DMS 273 (cell line): ENCODE results near the gene STK11.
A peak's percentile ranks its signal among the peaks of the same experiment; 100 is the strongest.

Source experiments
- DNase-seq: peaks from one replicate; lab custom pipeline; 2025; ENCODE audit not compliant: unreplicated experiment; lab: John Stamatoyannopoulos, UW

Gene STK11

DNA sequence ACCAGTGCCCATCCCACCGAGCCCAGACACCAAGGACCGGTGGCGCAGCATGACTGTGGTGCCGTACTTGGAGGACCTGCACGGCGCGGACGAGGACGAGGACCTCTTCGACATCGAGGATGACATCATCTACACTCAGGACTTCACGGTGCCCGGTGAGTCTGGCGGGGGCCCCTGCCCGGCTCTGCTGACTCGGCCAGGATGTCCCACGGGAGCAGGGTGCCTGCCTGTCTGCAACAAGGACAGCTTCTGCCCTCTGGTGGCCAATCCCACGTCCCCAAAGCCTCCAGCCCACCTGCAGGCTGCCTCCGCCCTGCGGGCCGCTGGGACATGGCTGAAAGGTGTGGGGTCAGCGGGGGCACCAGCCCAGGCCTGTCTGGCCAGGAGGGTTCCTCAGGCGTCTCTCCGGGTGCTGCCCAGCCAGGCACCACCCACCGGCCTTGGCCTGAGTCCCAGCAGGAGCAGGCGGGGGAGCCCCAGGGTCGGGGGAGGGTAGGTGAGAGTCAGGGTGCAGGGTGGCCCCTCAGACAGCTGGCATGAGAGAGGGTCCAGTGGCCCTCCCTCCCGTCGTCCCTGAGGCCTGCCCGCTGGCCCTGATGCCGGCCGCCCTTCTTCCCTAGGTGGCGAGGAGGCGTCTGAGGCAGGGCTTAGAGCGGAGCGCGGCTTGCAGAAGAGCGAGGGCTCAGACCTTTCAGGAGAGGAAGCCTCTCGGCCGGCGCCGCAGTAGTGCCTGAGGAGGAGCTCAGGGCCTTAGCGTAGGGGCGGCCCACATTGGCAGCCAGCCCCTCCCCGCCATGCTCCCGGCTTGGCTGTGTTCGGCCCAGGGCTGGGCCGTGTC is 17.7 kb downstream of the STK11 start:
- DNase-seq = peak; percentile 63

DNA sequence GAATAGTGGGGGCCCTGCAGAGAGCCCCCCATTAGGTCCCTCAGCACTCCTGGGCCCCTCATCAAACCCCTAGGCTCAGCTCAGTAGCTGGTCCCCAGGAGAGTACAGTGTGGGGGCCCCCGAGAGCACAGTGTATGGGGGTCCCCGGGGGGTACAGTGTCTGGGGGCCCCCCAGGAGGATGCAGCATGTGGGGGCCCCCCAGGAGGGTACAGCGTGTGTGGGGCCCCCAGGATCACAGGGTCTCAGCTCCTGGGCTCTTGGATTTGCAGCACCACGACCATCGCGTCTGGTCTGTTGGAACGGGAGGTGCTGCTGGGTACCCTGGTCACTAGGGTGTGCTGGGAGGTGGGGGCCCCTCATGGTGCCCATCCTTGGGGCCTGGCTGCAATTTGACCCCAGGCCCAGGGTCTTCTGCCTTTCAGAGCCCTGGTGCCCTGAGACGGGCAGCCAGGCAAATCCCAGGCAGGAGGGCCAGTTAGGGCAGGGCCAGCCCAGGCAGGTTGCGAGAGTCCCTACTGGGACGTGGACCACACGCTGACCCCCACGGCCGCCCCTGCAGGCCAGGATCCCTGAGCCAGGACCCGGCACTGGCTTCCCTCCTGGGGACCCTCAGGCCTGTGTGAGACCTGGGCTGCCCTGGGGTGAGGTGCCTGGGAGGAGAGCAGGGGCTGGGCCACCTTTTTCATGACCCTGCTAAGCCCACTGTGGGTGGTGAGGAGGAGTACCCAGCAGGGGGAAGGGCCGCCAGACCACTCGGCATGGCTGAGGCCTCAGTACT is 18.7 kb downstream of the STK11 start:
- no peak for DNase-seq

DNA sequence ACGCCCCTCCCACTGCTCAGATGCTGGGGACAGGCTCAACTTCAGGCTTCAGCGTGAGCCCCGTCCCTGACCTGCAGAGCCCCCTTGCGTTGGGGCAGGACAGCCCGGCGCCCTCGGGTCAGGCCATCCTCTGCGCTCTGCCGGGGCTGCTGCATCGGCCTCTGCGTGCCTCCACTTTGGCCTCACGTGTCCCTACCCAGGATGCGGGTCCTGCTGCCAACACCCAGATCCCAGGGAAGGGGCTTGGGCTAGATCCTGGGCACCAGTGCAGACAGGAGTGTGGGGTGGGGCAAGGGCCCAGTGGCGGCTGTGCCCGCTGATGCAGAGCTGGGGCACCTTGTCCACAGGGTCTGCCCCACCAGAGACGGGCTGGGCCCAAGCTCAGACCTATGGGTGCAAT is 19.3 kb downstream of the STK11 start:
- DNase-seq = no peak

DNA sequence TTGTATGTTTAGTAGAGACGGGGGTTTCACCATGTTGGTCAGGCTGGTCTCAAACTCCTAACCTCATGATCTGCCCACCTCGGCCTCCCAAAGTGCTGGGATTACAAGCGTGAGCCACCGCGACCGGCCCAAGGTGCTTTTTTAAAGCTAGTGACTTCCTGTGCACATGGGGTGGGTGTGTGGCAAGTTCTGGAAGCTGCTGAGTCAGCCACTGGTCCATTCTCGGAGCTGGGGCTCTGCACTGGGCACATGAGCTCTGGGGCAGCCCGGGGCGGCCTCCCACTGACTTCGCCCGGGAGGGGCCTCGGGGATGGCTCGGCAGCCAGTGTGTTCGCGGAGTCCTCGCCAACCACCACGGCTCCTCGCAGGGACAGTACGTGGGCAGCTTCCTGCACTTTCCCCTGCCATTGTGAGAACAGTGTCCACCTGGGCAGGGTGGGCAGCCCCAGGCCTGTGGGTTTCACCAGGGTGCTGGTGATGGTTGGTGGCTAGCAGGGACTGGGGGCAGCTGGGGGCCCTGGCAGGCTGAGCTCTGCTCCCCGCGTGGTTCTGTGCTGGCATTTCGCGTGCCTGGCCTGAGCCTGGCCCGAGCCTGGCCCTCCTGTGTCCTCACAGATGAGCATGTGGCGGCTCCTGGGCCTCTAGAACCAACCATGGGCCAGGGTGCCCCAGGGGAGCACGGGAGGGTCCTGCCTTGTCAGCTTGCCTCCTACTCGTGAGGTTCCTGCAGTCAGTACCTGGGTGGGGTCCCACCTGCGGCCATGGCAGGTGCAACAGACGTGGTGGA is 20.1 kb downstream of the STK11 start:
- no peak for DNase-seq

DNA sequence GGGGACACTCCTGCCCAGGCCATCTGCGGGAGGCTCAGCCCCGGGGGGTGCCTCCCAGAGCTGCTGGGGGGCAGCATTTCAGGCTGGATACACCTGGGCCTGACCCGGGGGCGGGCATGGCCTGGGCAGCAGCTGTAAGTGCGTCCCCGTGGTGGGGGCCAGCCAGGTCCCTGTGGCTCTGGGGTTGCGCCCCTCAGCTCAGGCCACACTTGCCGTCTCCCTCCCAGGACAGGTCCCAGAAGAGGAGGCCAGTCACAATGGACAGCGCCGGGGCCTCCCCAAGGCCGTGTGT is 20.6 kb downstream of the STK11 start:
- DNase-seq = no peak

DNA sequence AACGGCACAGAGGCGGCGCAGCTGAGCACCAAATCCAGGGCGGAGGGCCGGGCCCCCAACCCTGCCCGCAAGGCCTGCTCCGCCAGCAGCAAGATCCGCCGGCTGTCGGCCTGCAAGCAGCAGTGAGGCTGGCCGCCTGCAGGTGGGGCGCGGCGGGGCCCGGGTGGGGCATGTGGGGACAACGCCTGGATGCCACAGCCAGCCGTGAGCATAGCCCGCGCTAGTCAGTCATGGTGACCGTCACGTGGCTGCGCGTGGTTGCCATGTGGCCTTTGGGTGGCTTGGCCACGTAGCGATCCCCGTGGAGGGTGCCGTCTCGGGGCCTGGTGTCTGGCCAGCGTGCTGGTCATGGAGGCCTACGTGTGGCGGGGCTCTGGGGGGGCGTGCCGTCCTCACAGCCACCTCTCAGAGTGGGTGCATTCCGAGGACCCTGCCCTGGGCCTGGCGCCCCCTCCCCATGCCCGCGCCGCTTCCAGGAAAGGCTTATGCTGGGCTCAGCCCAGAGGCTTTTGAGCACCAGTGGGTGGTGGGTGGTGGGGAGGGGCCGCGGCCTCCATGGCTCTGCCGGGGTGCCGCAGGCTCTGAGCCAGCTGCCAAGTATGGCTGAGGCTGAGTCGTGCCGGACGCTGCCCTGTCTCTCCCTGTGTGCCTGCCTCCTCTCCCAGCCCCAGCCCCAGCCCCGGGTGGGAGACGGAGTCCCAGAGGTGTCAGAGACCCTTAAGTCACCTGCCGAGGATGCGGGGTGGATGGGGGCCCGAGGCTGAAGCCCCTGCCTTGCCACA is 21.1 kb downstream of the STK11 start:
- no peak for DNase-seq

DNA sequence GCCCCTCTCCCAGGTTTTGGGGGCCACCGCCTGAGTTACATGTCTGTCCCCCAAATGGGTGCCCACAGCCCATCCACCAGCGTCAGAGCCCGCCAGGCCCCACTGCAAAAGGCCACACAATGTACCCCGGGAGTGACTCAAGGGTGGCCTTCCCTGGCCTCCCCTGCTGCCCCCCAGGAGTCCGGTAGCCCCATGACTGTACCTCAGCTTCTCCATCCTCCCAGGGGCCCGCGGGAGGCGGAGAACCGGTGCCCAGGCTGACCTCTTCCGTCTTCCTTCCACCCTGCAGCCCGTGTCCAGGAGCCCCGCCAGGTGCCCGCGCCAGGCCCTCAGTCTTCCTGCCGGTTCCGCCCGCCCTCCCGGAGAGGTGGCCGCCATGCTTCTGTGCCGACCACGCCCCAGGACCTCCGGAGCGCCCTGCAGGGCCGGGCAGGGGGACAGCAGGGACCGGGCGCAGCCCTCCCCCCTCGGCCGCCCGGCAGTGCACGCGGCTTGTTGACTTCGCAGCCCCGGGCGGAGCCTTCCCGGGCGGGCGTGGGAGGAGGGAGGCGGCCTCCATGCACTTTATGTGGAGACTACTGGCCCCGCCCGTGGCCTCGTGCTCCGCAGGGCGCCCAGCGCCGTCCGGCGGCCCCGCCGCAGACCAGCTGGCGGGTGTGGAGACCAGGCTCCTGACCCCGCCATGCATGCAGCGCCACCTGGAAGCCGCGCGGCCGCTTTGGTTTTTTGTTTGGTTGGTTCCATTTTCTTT is 21.9 kb downstream of the STK11 start:
- DNase-seq = no peak

DNA sequence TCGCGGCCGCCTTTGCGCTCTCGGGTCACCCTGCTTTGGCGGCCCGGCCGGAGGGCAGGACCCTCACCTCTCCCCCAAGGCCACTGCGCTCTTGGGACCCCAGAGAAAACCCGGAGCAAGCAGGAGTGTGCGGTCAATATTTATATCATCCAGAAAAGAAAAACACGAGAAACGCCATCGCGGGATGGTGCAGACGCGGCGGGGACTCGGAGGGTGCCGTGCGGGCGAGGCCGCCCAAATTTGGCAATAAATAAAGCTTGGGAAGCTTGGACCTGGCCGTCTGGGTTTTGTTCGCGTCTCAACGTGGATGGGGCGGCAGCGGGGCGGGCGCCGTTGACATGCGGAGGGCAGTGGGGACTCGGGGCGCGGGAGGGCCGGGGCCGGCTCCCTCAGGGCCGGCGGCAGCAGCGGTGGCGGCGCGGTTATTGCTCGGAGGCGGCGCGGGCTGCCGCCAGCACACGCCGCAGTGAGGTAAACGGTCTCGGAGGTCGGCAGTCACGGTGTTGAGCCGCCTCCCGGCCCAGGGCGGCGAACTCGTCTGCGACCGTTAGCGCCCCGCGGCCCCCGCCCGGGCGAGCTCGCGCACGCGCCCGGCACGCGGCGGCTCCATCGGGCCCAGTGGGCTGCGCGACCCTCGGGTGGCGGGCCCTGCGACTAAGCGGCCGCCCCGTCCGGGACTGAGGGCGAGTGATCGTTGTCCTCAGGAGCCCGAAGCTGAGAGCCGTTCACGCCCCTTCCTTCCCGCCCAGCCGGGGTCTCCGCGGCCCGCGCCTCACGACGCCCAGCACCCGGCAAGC is 22.8 kb downstream of the STK11 start:
- DNase-seq = no peak

DNA sequence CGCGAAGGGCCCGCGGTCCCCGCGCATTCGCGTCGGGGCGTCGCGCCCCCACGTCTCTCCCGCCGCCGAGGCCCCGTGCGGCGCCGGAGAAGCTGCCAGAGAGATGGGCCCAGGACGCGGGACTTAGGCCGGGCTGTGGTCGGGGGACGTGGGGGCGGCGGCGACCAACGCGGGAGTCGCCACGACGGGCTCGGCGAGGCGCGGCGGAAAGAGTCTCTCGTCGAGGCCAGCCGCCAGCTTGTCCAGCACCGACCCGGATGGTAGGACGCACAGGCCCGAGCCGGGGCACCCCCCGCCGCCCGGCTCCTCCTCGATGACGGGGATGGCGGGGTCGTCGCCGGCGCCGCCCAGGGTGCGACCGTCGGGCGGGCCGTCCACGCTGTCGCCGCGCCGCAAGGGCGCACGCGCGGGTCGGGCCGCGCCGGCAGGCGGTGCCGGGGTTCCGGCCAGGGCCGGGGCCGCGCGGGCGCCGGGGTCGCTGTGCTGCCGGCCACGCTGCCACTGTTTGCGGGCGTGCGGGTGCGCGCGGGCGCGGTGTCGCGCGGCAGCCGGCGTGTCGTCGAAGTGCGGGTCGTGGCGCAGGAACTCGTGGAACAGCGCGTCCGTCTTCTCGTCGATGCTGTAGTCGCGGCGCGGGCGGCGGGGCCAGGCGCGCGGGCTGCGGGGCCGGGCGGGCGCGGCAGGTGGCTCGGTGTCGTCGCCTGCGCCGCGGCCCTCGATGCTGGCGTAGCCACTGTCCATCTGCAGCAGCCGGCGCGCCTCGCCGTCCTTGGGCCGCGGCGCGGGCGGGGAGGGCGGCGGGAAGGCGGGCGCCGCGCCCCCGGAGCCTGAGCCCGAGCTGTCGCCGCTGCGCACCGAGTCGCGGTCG is 23.7 kb downstream of the STK11 start:
- no peak for DNase-seq

DNA sequence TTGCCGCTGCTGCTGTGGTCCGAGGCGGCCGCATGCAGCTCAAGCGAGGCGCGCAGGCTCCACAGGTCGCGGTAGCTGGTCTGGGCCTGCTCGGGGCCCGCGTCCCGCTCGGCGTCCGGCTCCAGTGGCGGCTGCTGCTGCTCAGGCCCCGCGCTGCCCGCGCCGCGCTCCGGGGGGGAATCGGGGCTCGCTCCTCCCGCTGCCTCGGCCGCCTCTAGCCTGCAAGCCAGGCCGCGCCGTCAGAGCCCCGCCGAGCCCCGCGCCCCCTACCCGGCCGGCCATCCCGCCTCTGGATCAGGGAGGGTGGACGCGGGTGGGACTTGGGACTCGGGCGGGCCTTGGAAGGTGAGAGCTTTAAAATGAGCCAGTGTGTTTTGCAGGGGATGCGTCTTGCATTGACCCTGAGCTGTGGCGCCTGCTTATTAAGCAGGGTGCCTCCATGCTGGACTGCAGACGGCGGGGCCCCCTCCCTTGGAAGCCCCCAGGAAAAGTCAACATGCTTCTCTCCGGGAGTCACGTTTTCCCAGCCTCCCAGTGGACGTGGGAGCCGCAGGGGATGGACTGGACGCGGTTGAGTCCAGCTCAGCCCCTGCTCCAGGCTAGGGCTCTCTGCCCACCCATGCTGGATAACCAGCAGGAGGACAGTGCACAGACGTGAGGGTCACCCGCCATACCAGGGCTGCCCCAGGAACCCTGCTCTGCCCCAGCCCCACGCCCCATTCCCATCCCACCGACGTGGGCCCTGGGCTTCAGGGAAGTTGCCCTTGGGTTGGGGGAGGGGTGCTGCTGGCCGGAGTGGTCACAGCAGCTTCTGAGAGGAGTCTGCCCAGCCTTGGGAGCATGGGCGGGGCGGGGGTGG is 24.6 kb downstream of the STK11 start:
- DNase-seq = no peak

DNA sequence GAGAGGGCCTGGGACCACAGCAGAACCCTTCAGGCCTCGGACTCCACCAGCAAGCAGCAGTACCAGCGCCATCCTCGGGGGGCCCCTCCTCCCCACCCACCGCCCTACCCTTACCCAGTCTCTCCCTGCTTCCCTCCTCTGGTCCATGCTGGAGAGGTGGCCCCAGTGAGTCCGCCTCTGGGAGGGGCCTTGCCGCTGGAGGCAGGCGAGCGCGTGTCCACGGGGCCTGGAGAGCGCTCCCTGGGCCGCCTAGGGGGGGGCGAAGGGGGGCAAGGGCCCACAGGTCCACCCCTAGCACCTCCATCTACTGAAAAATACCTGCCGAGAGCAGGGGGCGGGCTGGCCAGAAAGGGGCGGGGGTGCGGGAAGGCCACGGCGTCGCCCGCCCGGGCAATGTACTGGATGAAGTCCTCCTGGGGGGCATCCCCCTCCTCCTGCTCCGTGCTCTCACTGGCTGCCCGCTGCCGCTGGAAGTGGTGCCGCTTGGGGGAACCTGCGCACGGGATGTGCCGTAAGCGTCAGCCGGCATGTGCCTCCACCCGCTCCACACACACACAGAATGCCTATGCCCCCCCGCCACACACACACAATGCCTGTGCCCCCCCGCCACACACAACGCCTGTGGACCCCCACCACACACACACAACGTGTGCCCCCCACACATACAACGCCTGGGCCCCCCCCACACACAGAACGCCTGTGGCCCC is 25.4 kb downstream of the STK11 start:
- no peak for DNase-seq

DNA sequence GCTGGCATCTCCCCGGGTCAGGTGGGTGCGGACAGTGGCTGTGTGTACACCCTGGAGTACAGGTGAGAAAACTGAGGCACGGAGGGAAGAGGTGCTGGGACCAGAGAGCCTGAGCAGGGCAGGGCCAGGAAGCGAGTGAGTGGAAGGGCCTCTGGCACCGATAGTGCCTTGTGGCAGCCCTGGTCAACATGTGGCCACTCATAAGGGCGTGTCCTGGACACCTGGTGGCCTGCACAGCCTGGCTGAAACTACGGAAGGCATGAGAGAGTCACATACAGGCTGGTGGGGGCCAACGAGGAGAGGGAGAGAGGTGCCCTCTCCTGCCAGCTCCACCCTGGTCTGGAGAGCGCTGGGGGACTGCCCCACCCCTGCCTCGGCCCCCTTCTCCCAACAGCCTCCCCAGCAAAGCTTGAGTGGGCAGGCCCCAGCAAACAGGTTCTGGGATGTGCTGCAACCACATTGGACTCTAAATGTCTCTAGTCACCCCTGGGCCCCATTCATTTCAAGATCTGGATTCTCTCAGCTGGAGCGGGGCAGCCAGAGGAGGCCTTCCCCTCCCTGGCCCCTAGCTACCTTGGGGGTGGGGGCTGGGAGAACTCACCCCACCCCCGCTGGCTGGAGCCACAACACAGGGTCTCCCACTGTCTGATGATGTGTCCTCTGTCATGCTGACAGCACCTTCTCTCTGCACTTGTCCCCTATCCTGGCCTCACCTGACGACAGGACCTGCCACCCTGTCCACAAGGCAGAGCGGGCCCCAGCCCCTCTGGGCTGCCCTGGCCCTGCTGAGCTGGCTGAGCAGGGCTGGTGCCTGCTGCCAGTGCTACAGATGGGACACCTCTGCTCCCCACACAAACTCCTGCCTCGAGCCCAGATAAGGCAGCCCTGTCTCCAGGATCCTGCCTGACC is 26.4 kb downstream of the STK11 start:
- peak; percentile 75 for DNase-seq

DNA sequence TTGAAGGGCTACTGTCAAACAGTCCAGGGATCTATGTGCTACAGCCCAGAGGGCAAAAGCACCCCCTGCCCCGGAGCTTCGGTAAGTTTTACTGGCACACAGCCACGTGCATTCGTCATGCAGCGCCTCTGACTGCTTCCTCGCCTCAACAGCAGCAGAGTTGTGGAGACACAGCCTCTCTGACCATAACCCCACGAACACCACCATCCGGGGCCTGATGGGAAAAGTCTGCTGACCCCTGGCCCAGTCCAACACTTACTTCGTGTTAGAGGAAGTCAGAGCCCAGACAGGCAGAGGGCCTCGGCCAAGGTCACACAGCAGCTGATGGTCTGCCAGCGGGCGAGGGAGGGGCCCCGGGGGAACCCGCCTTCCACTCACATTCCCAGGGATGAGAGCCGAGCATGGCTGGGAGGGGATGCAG is 27.1 kb downstream of the STK11 start:
- DNase-seq = peak; percentile 75

DNA sequence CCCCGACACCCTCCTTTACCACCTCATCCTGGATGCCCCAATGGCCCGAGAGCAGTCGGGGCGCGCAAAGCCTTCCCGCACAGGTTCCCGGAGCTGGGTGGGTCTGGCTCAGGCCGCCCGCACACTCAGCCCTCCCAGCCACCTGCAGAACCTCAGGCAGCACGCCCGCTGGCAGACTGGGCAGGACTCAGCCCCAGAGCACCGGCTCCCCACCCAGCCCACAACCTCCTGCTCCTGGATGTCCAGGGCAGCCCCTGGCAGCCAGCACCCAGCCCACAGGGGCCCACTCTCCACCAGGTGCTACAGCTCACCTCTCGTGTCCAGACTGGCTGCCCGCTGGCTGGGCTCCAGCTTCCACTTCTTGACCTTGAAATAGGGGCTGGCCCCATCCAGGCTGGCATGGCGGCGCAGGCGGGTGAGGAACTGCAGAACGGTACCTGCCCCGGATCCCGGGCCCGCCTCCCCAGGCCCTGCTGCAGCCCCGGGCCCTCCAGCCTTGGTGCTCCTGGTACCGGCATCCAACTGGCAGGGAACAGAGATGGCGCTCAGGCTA is 27.6 kb downstream of the STK11 start:
- no peak for DNase-seq

DNA sequence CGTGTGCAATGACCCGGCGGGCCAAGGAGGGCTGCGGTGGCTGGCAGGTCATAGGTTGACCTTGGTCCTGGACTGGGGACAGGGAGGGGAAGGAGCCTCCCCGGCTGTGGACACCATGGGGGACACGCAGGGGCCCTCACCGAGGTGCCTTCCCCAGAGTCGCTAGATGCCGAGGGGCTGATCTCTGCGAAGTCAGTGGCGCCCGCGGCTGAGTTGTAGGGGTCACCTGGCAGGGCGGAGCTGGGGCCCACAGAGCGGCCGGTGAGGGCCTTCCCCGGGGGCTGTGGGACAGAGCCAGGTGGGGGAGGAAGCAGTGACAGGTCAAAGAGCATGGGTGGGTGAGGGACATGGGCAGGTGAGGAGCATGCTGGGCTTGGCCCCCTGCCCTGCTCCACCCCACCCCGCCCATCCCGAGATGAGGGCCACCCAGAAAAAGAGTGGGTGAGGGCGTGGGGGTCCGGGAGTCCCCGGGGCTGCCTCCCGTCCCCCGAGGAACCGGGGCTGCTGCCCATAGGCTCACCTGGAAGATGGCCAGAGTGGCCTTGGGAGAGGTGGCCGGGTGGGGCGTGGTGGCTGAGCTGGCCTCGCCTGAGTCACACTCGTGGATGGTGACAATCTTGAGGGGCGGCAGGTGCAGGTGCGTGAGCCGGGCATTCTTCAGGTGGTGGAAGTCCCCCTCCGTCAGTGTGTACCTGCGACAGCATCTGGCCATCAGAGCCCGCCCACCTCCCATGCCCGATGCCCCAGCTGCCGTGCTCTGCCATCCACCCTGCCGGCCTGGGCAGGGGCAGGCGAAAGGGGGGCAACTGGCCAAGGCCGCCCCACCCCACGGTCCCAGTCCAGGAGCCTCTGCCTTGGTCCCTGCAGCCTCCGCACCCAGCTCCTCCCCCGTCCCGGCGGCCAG is 28.7 kb downstream of the STK11 start:
- DNase-seq = no peak
